HG03025 (cell line): Measurements from ENCODE around the gene RCBTB2.

Source experiments
- ATAC-seq: cut with Tn5 transposase; IDR thresholded peaks from one replicate; pipeline ENCODE4 v1.9.1; 2021; ENCODE audit warnings: mild to moderate bottlenecking, moderate library complexity; ENCODE audit not compliant: unreplicated experiment, low FRiP score

Gene RCBTB2

GRCh38 chr13:48532256-48532505, 699 bp downstream of the RCBTB2 start:
- no peak for ATAC-seq

GRCh38 chr13:48531416-48532255, 1.2 kb downstream of the RCBTB2 start:
- no peak for ATAC-seq

DNA sequence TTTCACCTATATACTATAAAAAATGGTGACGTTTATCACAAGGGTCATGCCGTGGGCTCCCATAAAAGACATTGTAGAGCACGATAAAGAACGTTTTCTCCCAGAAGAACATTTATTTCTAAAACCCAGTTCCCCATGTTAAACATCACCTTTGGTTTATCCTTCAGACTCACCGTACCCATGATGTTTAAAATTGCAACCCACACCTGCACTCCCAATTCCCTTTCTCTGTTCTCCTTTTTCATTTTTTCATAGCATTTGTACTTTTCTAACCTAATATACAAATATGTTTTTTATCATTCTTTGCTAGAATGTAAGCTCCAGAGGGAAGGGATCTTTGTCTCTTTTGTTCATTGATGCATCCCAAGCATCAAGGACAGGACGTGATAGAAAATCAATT, 2.0 kb downstream of the RCBTB2 start:
- no peak for ATAC-seq

DNA sequence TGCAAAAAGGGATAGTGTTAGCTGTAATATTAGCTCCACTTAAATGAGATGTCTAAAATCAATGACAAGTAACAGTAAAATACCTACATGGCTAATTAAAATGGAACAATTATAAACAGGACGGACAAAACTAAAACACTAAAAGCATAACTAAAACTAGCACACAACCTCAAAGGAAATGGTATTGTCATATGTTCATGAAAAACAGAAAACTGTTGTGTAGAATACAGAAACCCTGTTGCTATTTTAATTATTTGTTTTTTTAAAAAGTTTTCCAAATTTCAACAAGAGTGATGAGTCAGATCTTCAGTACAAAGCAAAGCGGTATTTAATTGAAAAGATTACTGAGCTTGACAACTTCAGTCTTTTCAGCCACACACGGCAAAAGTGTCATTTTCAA, 4.2 kb downstream of the RCBTB2 start:
- ATAC-seq = no peak

DNA sequence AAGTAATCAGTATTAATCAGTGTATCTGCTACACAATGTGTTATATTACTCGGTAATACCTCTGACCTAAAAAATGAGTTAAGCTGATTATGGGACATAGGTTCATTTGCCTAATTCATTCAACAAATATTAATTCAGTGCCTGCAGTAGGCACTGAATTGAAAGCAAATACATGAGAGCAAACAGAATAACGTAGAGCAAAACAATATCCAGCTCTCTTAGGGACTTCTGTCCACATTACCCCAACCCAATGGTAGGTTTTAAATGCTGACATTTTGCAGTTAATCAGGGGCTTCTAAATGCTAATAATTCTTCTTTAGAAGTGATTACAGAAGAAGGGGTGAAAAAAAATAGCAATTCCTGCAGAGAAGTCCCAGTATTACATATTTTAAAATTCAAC, 4.9 kb downstream of the RCBTB2 start:
- no peak for ATAC-seq

GRCh38 chr13:48526286-48526685, 6.6 kb downstream of the RCBTB2 start:
- no peak for ATAC-seq

GRCh38 chr13:48518083-48518482, 14.8 kb downstream of the RCBTB2 start:
- ATAC-seq = no peak

DNA sequence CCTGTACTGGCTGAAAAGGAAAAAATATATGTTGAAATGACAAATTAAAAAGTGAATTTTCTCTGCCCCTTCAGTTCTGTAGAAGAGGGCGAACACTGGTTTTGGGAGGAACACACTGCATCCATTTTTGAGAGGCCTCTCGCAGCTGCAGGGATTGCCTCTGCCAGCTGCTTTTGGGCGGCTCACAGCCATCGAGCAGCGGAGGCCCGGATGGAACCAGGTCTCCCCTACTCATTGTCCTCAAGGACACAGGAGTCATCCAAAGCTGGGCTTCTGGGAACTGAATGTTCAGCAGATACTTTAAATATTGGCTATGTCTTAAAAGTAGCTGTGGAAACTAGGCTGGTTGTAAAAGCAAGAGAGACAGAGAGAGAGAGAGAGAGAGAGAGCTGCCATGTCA, 17.1 kb downstream of the RCBTB2 start:
- ATAC-seq = no peak

GRCh38 chr13:48514793-48515192, 18.1 kb downstream of the RCBTB2 start:
- no peak for ATAC-seq

DNA sequence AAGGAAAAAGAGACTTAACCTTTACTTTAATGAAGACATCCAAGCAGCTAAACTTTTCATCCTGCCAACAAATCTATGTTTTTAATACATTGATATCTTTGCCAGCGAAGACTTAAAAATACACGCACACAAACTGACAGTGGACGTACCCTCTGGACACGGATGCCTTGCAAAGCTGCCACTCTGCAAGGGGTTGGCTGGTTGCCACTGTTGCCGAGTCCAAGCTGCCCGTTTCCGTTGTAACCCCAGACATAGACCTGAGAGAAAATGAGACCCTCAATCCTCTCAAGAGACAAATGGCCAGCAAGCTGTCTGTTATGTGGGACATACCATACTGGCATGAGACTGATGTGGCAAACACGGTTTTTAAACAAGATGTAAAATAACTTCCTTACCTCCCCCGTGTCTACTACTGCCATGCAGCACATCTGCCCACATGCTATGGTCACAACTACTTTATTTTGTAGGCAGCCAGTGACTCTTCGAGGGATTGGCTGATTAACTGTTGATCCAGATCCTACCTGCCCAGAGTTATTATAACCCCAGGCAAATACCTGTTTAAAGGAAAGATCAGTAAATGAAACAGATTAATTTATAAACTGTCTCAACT, 21.2 kb downstream of the RCBTB2 start:
- no peak for ATAC-seq

- ATAC-seq = no peak
These were observed 22.2 kb downstream of the RCBTB2 start for GRCh38 chr13:48510698-48511097.

GRCh38 chr13:48508011-48508410, 24.9 kb downstream of the RCBTB2 start:
- ATAC-seq = no peak

- ATAC-seq = no peak
These were observed 25.9 kb downstream of the RCBTB2 start for GRCh38 chr13:48507021-48507420.

DNA sequence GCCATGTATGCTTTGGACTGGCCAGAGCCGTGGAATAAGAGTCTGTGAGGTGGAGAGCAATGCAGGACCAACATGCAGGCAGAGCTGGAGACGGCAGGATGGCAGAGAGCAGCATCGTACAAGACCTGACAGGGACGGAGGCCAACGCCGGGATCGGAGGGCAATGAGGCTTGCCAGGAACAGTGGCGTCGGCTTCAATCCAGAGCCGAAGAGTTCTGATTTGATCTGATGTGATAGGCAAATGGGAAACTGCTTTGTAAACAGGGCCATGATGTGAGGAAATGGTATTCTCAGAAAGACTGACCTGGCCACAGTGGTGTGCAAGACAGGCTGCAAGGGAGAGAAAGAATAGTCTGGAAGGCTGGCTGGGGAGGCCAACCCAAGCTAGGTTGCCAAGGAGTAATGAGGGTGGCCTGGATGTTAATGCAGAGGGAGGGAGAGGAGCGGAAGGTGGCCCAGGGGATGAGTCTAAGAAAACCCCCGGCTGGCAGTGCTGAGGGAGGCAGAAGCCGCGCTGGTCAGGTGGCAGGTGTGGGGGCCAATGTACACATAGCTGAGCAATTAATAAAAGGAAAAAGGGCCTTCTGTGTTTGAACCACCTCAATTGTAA, 26.7 kb downstream of the RCBTB2 start:
- ATAC-seq = peak; percentile 20

DNA sequence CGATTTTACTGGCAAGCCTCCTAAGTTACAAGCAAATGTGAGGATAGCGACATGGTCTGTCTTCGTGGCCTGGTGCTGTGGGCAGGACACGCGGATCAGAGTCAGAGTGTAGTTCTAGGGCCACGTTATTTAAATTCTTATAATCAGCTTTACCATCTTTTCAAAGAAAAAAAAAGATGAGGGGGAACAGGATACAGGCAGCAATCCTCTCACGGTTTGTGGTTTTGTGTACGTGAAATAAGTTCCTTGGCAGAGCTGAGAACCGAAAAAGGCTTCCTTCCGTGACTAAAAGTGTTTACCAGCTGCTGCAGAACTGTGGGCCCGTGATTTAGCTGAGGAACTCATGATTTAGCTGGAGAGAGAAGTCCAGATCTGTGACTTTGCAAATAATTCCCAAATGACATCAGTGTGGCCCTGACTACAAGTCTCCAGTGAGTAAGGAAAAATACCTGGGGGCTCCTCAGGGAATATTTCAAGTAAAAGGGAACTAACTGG, 27.2 kb downstream of the RCBTB2 start:
- ATAC-seq = peak; percentile 82

DNA sequence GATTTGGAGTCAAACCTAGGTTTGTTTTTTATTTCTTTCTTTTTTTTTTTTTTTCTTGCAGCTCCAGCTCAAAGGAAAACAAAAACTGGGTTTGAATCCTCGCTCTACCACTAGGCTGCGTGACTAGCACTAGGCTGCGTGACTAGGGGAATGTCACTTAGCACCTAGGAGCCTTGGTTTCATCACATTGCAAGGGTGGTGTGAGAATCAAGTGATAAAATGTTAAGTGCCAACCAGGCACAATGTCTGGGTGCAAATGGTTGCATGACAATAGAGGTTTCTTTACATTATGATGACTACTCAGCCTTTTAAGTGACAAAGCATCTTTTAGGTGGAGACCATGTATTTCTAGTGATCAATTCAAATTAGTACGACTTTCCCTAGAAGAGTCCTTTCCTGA, 27.9 kb downstream of the RCBTB2 start:
- no peak for ATAC-seq

- ATAC-seq = no peak
These were observed 28.3 kb downstream of the RCBTB2 start for GRCh38 chr13:48504606-48505005.

DNA sequence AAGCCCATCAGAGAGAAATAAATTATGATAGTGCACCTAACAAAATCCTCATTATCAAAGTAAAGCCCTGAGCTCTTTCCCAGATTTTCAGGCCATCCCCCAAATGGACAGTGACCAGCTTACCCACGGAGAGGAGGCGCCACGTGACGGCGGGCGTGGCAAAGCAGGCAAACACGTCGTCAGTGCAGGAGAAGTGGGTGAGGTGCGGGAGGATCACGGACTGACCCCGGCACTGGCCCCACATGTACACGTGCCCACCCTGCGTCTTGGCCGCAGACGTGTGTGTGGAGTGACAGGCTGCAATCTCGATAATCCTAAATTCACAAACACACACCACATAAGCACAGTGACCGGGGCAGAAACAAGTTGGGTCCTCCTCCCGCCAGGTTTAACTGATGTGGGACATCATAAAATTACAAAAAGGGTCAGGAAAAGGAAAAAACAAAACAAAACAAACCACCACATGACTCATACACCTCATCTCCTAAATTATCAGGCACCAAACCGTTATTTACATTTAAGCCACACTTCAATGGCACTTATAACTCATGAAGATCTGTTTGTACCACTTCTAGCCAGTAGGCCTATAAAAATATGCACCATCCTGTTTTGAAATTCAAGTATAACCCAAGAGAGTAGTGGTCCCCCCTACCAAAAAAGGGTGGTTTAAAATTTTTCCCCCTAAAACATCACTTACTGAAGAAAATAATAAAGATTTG, 30.1 kb downstream of the RCBTB2 start:
- no peak for ATAC-seq

GRCh38 chr13:48501705-48502104, 31.2 kb downstream of the RCBTB2 start:
- ATAC-seq = no peak

DNA sequence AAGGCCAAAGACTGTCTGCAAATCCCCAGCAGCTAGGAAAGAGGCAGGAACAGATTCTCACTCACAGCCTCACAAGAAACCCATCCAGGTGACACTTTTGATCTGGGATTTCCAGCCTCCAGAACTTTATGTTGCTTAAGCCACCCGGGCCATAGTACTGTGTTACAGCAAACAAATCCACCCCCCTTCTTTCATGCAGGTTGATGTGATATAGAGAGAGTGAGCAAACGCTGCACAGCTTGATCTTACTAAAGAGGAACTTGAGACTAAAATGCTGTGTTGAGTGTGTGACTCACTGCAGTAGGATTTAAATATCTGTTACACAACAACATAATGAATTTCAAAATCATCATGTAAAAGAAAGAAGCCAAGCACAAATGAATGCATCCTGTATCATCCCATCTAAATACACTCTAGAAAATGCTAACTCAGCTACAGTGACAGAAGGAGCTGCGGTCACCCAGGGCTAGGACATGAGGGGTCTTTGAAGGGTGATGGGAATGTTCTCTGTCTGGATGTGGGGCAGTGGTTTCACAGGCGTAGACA, 32.2 kb downstream of the RCBTB2 start:
- no peak for ATAC-seq

DNA sequence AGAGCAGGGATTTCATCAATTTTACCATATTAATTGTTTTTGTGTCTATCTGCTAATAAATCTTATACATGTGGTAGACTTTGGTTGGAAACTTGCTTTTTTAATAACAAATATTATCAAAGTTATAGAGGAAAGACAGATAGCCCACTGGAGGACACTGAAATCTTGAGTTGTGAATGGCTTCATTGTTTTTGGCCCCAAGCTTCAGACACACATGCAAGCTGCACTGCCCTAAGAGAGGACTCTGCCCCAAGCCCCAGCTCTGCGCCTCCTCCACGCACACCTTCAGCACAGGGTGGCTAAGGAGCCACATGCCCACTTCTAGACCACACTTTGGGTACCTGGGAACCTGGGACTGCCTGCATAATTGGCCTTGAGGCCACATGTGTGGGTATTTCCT, 35.2 kb downstream of the RCBTB2 start:
- no peak for ATAC-seq
